H1 (cell line): ENCODE results near the gene TMA7. TPM values are rescaled to one million over a fixed set of nuclear protein-coding genes. Genes with fewer than 3 reads are reported as not detected.

Experiments
- BACH1 ChIP-seq: IDR thresholded peaks from 2 replicates; pipeline ENCODE4 v1.6.1; 2012; ENCODE audit warnings: low read length, improper control_type of control experiment
- BRCA1 ChIP-seq: IDR thresholded peaks from 2 replicates; pipeline ENCODE4 v1.6.1; 2012; ENCODE audit warnings: low read depth, low read length, improper control_type of control experiment
- CBX8 ChIP-seq: fragments of 300-800, 300-1000 bp; sonication (generic); IDR thresholded peaks from 2 replicates; pipeline ENCODE4 v1.7.1; 2016; ENCODE audit warnings: low read depth, low read length, borderline replicate concordance
- CHD1 ChIP-seq: IDR thresholded peaks from 2 replicates; pipeline ENCODE4 v1.6.1; 2012; ENCODE audit warnings: low read depth, low read length, improper control_type of control experiment
- CHD2 ChIP-seq: IDR thresholded peaks from 2 replicates; pipeline ENCODE4 v1.6.1; 2012; ENCODE audit warnings: low read length, improper control_type of control experiment
- EZH2 ChIP-seq: fragments of 200-600 bp; sonication (generic); IDR thresholded peaks from 2 replicates; pipeline ENCODE4 v1.7.1; 2012; ENCODE audit warnings: low read depth, mild to moderate bottlenecking, moderate library complexity, low read length, inconsistent platforms; ENCODE audit not compliant: severe bottlenecking
- HDAC2 ChIP-seq, 2 experiments: fragments of 300-600 bp in 1 of 2; sonication (generic) in 1 of 2; IDR thresholded peaks; 2 replicates each; pipeline ENCODE4 v1.6.1; 2011 to 2012; ENCODE audit warnings: low read depth in 2 of 2, low read length in 2 of 2, mild to moderate bottlenecking in 2 of 2, moderate library complexity in 2 of 2, borderline replicate concordance in 1 of 2, inconsistent platforms in 1 of 2
- KDM4A ChIP-seq: IDR thresholded peaks from one replicate; pipeline ENCODE4 v1.7.1; 2012; ENCODE audit warnings: low read depth, mild to moderate bottlenecking, moderate library complexity, low read length, inconsistent platforms; ENCODE audit not compliant: severe bottlenecking
- MAFK ChIP-seq: IDR thresholded peaks from 2 replicates; pipeline ENCODE4 v1.6.1; 2012; ENCODE audit warnings: low read depth, mild to moderate bottlenecking, improper control_type of control experiment, low read length
- POU5F1 ChIP-seq: IDR thresholded peaks from 2 replicates; pipeline ENCODE4 v1.6.1; 2011; ENCODE audit warnings: low read depth, mild to moderate bottlenecking, low read length, moderate library complexity
- RBBP5 ChIP-seq: IDR thresholded peaks from 2 replicates; pipeline ENCODE4 v1.7.1; 2012; ENCODE audit warnings: low read depth, mild to moderate bottlenecking, inconsistent platforms, low read length, moderate library complexity, borderline replicate concordance
- RXRA ChIP-seq: IDR thresholded peaks from 2 replicates; pipeline ENCODE4 v1.6.1; 2011; ENCODE audit warnings: low read depth, mild to moderate bottlenecking, low read length, moderate library complexity; ENCODE audit not compliant: insufficient read depth
- SIRT6 ChIP-seq: IDR thresholded peaks from one replicate; pipeline ENCODE4 v1.7.1; 2012; ENCODE audit warnings: low read length, inconsistent platforms
- SIX5 ChIP-seq: IDR thresholded peaks from 2 replicates; pipeline ENCODE4 v1.6.1; 2011; ENCODE audit warnings: mild to moderate bottlenecking, low read depth, low read length
- SP1 ChIP-seq: IDR thresholded peaks from 2 replicates; pipeline ENCODE4 v1.6.1; 2011; ENCODE audit warnings: low read depth, low read length
- TAF7 ChIP-seq: optimal IDR thresholded peaks from 2 replicates; pipeline ENCODE3; 2011; ENCODE audit warnings: low read depth, mild to moderate bottlenecking, inconsistent platforms, low read length, moderate library complexity, borderline replicate concordance
- TBP ChIP-seq: IDR thresholded peaks from 2 replicates; pipeline ENCODE4 v1.6.1; 2011; ENCODE audit warnings: low read depth, low read length, improper control_type of control experiment
- YY1 ChIP-seq: IDR thresholded peaks from 2 replicates; pipeline ENCODE4 v1.6.1; 2011; ENCODE audit warnings: low read depth, mild to moderate bottlenecking, low read length
- polyA plus RNA-seq, 7 experiments: library from polyadenylated mRNA; depleted of rRNA in 3 of 7; stranded (reverse) in 5 of 7; unstranded in 2 of 7; fragments of >200 nt in 5 of 7; fragments of 200-250 nt in 2 of 7; gene quantifications; 1 replicate in 5 of 7; 2 replicates in 1 of 7; 4 replicates in 1 of 7; pipeline versions ENCODE4 v1.2.1 to v1.2.3, GENCODE V29; 2011 to 2013; ENCODE audit warnings: missing spikeins in 2 of 7, mixed read lengths in 2 of 7
- total RNA-seq: library from RNA; stranded (reverse); fragmentation: NEBNext Ultra II Directional; extraction: Animal tissue kit (Norgen Biotek cat#: 25700); gene quantifications from 2 replicates; pipeline ENCODE4 v1.2.1, GENCODE V29; 2021
- TF ChIP-seq, protein P1 (sequence below): IDR thresholded peaks from 2 replicates; pipeline ENCODE4 v1.6.1; 2012; ENCODE audit warnings: inconsistent platforms
- TF ChIP-seq, protein P2 (sequence below), 3 experiments: IDR thresholded peaks; 1 replicate in 2 of 3; 2 replicates in 1 of 3; pipeline versions ENCODE4 v1.5.1 to v1.6.1; 2011; ENCODE audit warnings: low read length in 3 of 3, mild to moderate bottlenecking in 3 of 3, inconsistent platforms in 2 of 3, low read depth in 1 of 3, moderate library complexity in 1 of 3; ENCODE audit not compliant: insufficient read depth in 1 of 3; ENCODE audit errors: control extremely low read depth in 1 of 3

The TMA7 gene
- total and polyA plus RNA-seq, 2 of the 8 experiments (the other 6 are each of a cell fraction or from before 2014, with no cell fraction given): 138 to 305 TPM

DNA sequence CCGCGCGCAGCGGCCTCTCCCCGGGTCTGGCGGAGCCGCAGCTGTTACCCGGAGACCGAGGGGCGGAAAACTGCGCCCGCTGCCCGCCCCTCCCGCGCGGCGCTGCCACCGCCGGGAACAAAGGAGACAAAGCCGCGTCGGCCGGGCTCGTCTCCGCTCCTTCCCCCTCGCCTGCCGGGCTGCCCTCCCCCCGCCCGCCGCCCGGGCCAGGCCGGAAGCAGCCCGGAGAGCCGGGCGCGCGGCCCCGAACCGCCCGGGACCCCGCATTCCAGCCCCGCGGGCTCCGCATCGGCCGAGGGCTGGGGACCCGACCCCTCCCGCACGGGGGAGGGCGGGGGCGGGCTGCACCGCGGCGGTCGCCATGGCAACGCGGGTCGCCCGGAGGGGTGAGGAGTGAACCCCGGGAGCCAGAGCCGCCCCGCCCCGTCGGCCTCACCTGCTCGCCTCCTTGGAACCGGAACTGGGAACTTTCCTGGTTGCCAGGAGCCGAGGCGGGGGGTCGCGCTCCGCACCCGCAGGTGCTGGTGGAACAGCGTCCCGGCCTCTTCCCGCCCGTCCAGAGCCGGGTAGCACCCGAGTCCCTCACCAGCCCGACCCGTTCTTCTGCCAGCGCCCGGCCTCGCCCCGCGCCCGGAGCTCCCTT, 10.6 kb upstream of the TMA7 start (continued):
- peak; percentile 16 for TF ChIP-seq TAF7
- no peak for TF ChIP-seq YY1
- no peak for TF ChIP-seq SIRT6
- no peak for TF ChIP-seq RBBP5
- TF ChIP-seq CHD2: no peak
- no peak for TF ChIP-seq BRCA1
- TF ChIP-seq RXRA: no peak
- TF ChIP-seq, protein P1, sequence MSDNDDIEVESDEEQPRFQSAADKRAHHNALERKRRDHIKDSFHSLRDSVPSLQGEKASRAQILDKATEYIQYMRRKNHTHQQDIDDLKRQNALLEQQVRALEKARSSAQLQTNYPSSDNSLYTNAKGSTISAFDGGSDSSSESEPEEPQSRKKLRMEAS: no peak
- TF ChIP-seq KDM4A: peak; percentile 41
- TF ChIP-seq HDAC2 (IDR thresholded peaks at IDR 0.05; ENCODE audit: borderline replicate concordance in 1 of 2, low read depth in 2 of 2, low read length in 2 of 2): peak in 1 of 2 experiments; percentile 88; a peak in 1 of 4 replicates
- no peak for TF ChIP-seq SIX5
- no peak for TF ChIP-seq SP1
- TF ChIP-seq CHD1: no peak
- TF ChIP-seq POU5F1: no peak
- TF ChIP-seq BACH1: no peak
- TF ChIP-seq, protein P2, sequence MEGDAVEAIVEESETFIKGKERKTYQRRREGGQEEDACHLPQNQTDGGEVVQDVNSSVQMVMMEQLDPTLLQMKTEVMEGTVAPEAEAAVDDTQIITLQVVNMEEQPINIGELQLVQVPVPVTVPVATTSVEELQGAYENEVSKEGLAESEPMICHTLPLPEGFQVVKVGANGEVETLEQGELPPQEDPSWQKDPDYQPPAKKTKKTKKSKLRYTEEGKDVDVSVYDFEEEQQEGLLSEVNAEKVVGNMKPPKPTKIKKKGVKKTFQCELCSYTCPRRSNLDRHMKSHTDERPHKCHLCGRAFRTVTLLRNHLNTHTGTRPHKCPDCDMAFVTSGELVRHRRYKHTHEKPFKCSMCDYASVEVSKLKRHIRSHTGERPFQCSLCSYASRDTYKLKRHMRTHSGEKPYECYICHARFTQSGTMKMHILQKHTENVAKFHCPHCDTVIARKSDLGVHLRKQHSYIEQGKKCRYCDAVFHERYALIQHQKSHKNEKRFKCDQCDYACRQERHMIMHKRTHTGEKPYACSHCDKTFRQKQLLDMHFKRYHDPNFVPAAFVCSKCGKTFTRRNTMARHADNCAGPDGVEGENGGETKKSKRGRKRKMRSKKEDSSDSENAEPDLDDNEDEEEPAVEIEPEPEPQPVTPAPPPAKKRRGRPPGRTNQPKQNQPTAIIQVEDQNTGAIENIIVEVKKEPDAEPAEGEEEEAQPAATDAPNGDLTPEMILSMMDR (IDR thresholded peaks at IDR 0.05; ENCODE audit: control extremely low read depth in 1 of 3, insufficient read depth in 1 of 3, low read depth in 1 of 3, low read length in 3 of 3): no peak
- TF ChIP-seq EZH2: no peak
- TF ChIP-seq CBX8: no peak
- no peak for TF ChIP-seq MAFK
- no peak for TF ChIP-seq TBP
